T-helper 1 cell treated with Interleukin-12 subunit alpha and Interleukin-12 subunit beta and Interleukin-4 antibody, amounts not matched to agents 30 μg/mL and 1 μg/mL, for 36 hours (primary cell): ENCODE data around the gene UQCR11.

ENCODE experiments used
- H3K27ac Mint-ChIP-seq: one replicate; pipeline ENCODE4 v1.8.0; 2021; ENCODE audit warnings: mild to moderate bottlenecking, mixed read lengths
- H3K27me3 Mint-ChIP-seq: one replicate; pipeline ENCODE4 v1.8.0; 2021; ENCODE audit warnings: low read depth, mixed read lengths
- H3K36me3 Mint-ChIP-seq: one replicate; pipeline ENCODE4 v1.8.0; 2021; ENCODE audit warnings: low read depth, mixed read lengths
- H3K4me1 Mint-ChIP-seq: one replicate; pipeline ENCODE4 v1.8.0; 2021; ENCODE audit warnings: low read depth, mixed read lengths
- H3K4me3 Mint-ChIP-seq: one replicate; pipeline ENCODE4 v1.8.0; 2021; ENCODE audit warnings: mild to moderate bottlenecking, moderate library complexity, mixed read lengths
- H3K9me3 Mint-ChIP-seq: one replicate; pipeline ENCODE4 v1.8.0; 2021; ENCODE audit warnings: mixed read lengths

UQCR11 gene

GRCh38 chr19:1605236-1606137 lies at the start of gene UQCR11:
Gene UQCR11, minus strand, starts transcription at chr19:1605462. Its CDS starts 53 bp downstream, at chr19:1605409.
- Mint-ChIP-seq H3K4me1 (peaks cover 27% of the 10 kb centered on the region), H3K36me3 (peaks cover 5% of the 10 kb centered on the region), H3K9me3 (no peaks in the 10 kb centered on the region), H3K4me3 (peak within 1 kb of the TSS; percentile 94), H3K27ac (peak within 1 kb of the TSS; percentile 99), H3K27me3 (no peaks in the 10 kb centered on the region)

GRCh38 chr19:1654178-1654792 lies 49.0 kb upstream of the UQCR11 start:
- Mint-ChIP-seq H3K4me1 (peaks cover 11% of the 10 kb centered on the region), H3K36me3 (no peaks in the 10 kb centered on the region), H3K27me3 (no peaks in the 10 kb centered on the region), H3K4me3 (no peak overlapping the region), H3K9me3 (no peaks in the 10 kb centered on the region), H3K27ac (no peak overlapping the region)

- Mint-ChIP-seq H3K4me3 (peak overlapping the region; percentile 73), H3K36me3 (no peaks in the 10 kb centered on the region), H3K27me3 (no peaks in the 10 kb centered on the region), H3K9me3 (no peaks in the 10 kb centered on the region), H3K4me1 (peaks cover 14% of the 10 kb centered on the region), H3K27ac (peak overlapping the region; percentile 86)
Observed at GRCh38 chr19:1653300-1653628, 48.0 kb upstream of the UQCR11 start.

GRCh38 chr19:1652471-1653299 lies 47.4 kb upstream of the UQCR11 start, which contains the start of gene TCF3:
Gene TCF3, minus strand, starts transcription at chr19:1652615. Its CDS starts 2,367 bp downstream, at chr19:1650248.
- Mint-ChIP-seq H3K27ac (peak within 1 kb of the TSS; percentile 93), H3K27me3 (no peaks in the 10 kb centered on the region), H3K4me3 (peak within 1 kb of the TSS; percentile 90), H3K4me1 (peaks cover 14% of the 10 kb centered on the region), H3K36me3 (no peaks in the 10 kb centered on the region), H3K9me3 (no peaks in the 10 kb centered on the region)

GRCh38 chr19:1651568-1652291 lies 46.5 kb upstream of the UQCR11 start:
- Mint-ChIP-seq H3K9me3 (no peaks in the 10 kb centered on the region), H3K4me3 (peak overlapping the region; percentile 90), H3K36me3 (no peaks in the 10 kb centered on the region), H3K27ac (peak overlapping the region; percentile 93), H3K4me1 (peaks cover 14% of the 10 kb centered on the region), H3K27me3 (no peaks in the 10 kb centered on the region)

GRCh38 chr19:1650650-1651567 lies 45.6 kb upstream of the UQCR11 start:
- no peaks in the 10 kb centered on the region for H3K9me3 Mint-ChIP-seq
- H3K27me3 Mint-ChIP-seq, result no peaks in the 10 kb centered on the region
- H3K27ac Mint-ChIP-seq, result peak overlapping the region; percentile 93
- H3K36me3 Mint-ChIP-seq, result no peaks in the 10 kb centered on the region
- peak overlapping the region; percentile 90 for H3K4me3 Mint-ChIP-seq
- H3K4me1 Mint-ChIP-seq, result peaks cover 14% of the 10 kb centered on the region

- H3K27me3 Mint-ChIP-seq, result no peaks in the 10 kb centered on the region
- H3K4me3 Mint-ChIP-seq, result peak overlapping the region; percentile 90
- peaks cover 14% of the 10 kb centered on the region for H3K4me1 Mint-ChIP-seq
- no peaks in the 10 kb centered on the region for H3K9me3 Mint-ChIP-seq
- H3K36me3 Mint-ChIP-seq, result peaks cover 2% of the 10 kb centered on the region
- H3K27ac Mint-ChIP-seq, result peak overlapping the region; percentile 77
Observed at GRCh38 chr19:1649706-1650649, 44.7 kb upstream of the UQCR11 start.

GRCh38 chr19:1648920-1649541 lies 43.8 kb upstream of the UQCR11 start:
- peaks cover 2% of the 10 kb centered on the region for H3K36me3 Mint-ChIP-seq
- peaks cover 14% of the 10 kb centered on the region for H3K4me1 Mint-ChIP-seq
- H3K4me3 Mint-ChIP-seq, result no peak overlapping the region
- no peaks in the 10 kb centered on the region for H3K9me3 Mint-ChIP-seq
- no peak overlapping the region for H3K27ac Mint-ChIP-seq
- H3K27me3 Mint-ChIP-seq, result no peaks in the 10 kb centered on the region

GRCh38 chr19:1648459-1648849 lies 43.2 kb upstream of the UQCR11 start:
- H3K36me3 Mint-ChIP-seq, result peaks cover 2% of the 10 kb centered on the region
- no peak overlapping the region for H3K27ac Mint-ChIP-seq
- no peaks in the 10 kb centered on the region for H3K27me3 Mint-ChIP-seq
- H3K4me3 Mint-ChIP-seq, result no peak overlapping the region
- H3K9me3 Mint-ChIP-seq, result no peaks in the 10 kb centered on the region
- peaks cover 14% of the 10 kb centered on the region for H3K4me1 Mint-ChIP-seq

GRCh38 chr19:1647501-1648458 lies 42.5 kb upstream of the UQCR11 start:
- H3K4me3 Mint-ChIP-seq, result no peak overlapping the region
- H3K36me3 Mint-ChIP-seq, result peaks cover 2% of the 10 kb centered on the region
- no peak overlapping the region for H3K27ac Mint-ChIP-seq
- H3K4me1 Mint-ChIP-seq, result peaks cover 10% of the 10 kb centered on the region
- H3K27me3 Mint-ChIP-seq, result no peaks in the 10 kb centered on the region
- H3K9me3 Mint-ChIP-seq, result no peaks in the 10 kb centered on the region

GRCh38 chr19:1646659-1647453 lies 41.6 kb upstream of the UQCR11 start:
- Mint-ChIP-seq H3K9me3 (no peaks in the 10 kb centered on the region), H3K27ac (no peak overlapping the region), H3K36me3 (peaks cover 2% of the 10 kb centered on the region), H3K27me3 (no peaks in the 10 kb centered on the region), H3K4me1 (peaks cover 10% of the 10 kb centered on the region), H3K4me3 (no peak overlapping the region)
